Mucosa of descending colon (tissue), 3 donors: ENCODE data around the gene NVL. TPM values are rescaled to one million over a fixed set of nuclear protein-coding genes. Genes with fewer than 3 reads are reported as not detected.

Experiments used
- ATAC-seq: fragments of 200-7000 bp; cut with Tn5 transposase; one replicate; pipeline ENCODE4 v1.9.1; 2020; ENCODE audit warnings: mild to moderate bottlenecking, moderate library complexity
- DNase-seq, 3 donors: peaks; one replicate each; pipeline ENCODE4 v3.0.0-alpha.2; 2020
- H3K36me3 ChIP-seq: fragments of 200-600 bp; one replicate; pipeline ENCODE4 v1.8.0; 2021; ENCODE audit warnings: low read depth, mild to moderate bottlenecking
- H3K4me1 ChIP-seq: fragments of 200-600 bp; one replicate; pipeline ENCODE4 v1.8.0; 2021; ENCODE audit warnings: low read depth, mild to moderate bottlenecking
- H3K4me3 ChIP-seq: fragments of 200-600 bp; one replicate; pipeline ENCODE4 v1.8.0; 2021; ENCODE audit warnings: mild to moderate bottlenecking
- H3K9me3 ChIP-seq: fragments of 200-600 bp; one replicate; pipeline ENCODE4 v1.8.0; 2021; ENCODE audit warnings: mild to moderate bottlenecking
- CTCF ChIP-seq: fragments of 200-600 bp; IDR thresholded peaks from one replicate; pipeline ENCODE4 v1.8.0; 2022; ENCODE audit warnings: antibody characterized with exemption, mild to moderate bottlenecking
- intact Hi-C, 2 donors: fragments of 100-400 bp; cut with DNase I in 1 of 2; cut with micrococcal nuclease in 1 of 2; formaldehyde crosslinking; loops; one replicate each; pipeline versions ENCODE4 v1.11.0 to v1.11.1; 2022; cut with DNase I, micrococcal nuclease
- total RNA-seq, 3 donors: library from RNA; stranded (reverse); fragmentation: NEBNext Ultra II Directional in 2 of 3; extraction: Animal tissue kit (Norgen Biotek cat#: 25700) in 2 of 3; gene quantifications; one replicate each; pipeline versions ENCODE4 v1.2.1 to v1.2.4, GENCODE V29; 2021 to 2023
- donor health status: DM: no; HTN: no; CAD: no; lungs with moderate emphysema.
- donor health status: DM: no; HTN: no; CAD: no.
- donor health status: DM: no; HTN: yes; CAD: no.

NVL gene
- total RNA-seq, 3 donors from 2014 or later, result 32.2 to 45.6 (median 34.7) TPM

GRCh38 chr1:224287714-224288113, 42.3 kb downstream of the NVL start:
- no peaks in the 10 kb centered on the region for H3K36me3 ChIP-seq
- no peak for TF ChIP-seq CTCF
- no peak overlapping the region for H3K4me3 ChIP-seq
- H3K4me1 ChIP-seq, result no peaks in the 10 kb centered on the region
- ATAC-seq (no peak), DNase-seq (no peak)
- H3K9me3 ChIP-seq, result no peaks in the 10 kb centered on the region
- intact Hi-C loops, result no loop called here

GRCh38 chr1:224282140-224282539, 47.8 kb downstream of the NVL start:
- ATAC-seq, result no peak
- Histone ChIP-seq H3K4me1 (peaks cover 7% of the 10 kb centered on the region), H3K9me3 (no peaks in the 10 kb centered on the region), H3K36me3 (no peaks in the 10 kb centered on the region), H3K4me3 (no peak overlapping the region)
- intact Hi-C loops, result no loop called here
- no peak for TF ChIP-seq CTCF
- DNase-seq, result no peak

GRCh38 chr1:224276771-224277487, 53.0 kb downstream of the NVL start:
- DNase-seq (no peak), ATAC-seq (peak; percentile 80)
- no peak for TF ChIP-seq CTCF
- Histone ChIP-seq H3K4me3 (no peak overlapping the region), H3K36me3 (no peaks in the 10 kb centered on the region), H3K9me3 (no peaks in the 10 kb centered on the region), H3K4me1 (peaks cover 18% of the 10 kb centered on the region)
- intact Hi-C loops, result no loop called here

GRCh38 chr1:224274970-224275626, 54.9 kb downstream of the NVL start:
- ATAC-seq (peak; percentile 71), DNase-seq (peak in 1 of 3 donors; percentile 53)
- Histone ChIP-seq H3K36me3 (no peaks in the 10 kb centered on the region), H3K9me3 (no peaks in the 10 kb centered on the region), H3K4me1 (peaks cover 18% of the 10 kb centered on the region), H3K4me3 (no peak overlapping the region)
- intact Hi-C loops, result no loop called here
- TF ChIP-seq CTCF, result no peak

- H3K36me3 ChIP-seq, result no peaks in the 10 kb centered on the region
- peaks cover 16% of the 10 kb centered on the region for H3K4me1 ChIP-seq
- H3K9me3 ChIP-seq, result no peaks in the 10 kb centered on the region
- intact Hi-C loops, result no loop called here
- H3K4me3 ChIP-seq, result no peak overlapping the region
- peak in 1 of 3 donors; percentile 30 for DNase-seq
- ATAC-seq, result peak; percentile 74
- TF ChIP-seq CTCF, result no peak
Measured at GRCh38 chr1:224273641-224274040, 56.3 kb downstream of the NVL start.
